ENCODE data around the gene EML6. TPM values are rescaled to one million over a fixed set of nuclear protein-coding genes. Genes with fewer than 3 reads are reported as not detected.

The EML6 gene
- total RNA-seq, 1 donor from 2014 or later = 0.39 TPM

DNA sequence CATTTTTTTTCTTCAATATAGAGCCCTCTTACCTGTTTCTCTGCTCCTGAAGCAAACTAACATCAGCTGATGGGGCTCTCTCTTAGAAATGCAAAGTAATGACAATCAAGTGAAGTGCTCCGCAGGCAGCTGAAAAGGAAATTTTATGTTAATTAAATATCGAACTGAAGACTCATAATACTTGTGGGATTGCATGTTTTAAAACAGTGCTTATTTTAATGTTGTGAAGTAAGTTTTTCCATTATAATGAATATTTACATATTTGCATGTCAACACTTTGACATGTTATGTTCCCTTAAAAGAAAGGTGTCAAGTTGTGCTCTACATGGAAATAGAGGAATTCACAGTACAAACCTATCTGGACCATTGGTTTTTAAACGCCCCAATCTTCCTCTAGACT, 97.1 kb downstream of the EML6 start:
- no peak overlapping the region for H3K27ac Mint-ChIP-seq
- H3K4me2 ChIP-seq = no peak overlapping the region
- H3K27me3 Mint-ChIP-seq (ENCODE audit: insufficient read depth, low read depth) = no peaks in the 10 kb centered on the region

DNA sequence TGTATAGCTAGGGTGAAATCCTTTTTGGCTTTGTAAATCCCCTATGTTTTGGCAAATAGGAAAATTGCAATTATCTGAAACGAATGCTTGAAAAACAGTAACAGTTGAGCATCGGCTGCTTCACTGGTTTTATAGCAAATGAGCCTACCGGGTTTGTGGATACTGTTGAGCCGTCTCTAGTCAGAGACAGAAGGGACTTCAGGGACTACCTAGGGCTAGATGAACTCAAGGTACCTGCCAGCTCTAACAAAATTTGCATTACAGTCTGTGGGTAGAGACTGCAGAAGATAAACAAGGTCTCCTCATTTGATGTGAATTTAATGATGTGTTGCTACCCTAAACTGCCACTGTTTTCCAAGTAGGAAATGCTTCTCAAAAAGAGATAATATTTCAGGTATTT, 101.1 kb downstream of the EML6 start:
- Mint-ChIP-seq H3K4me1 (no peaks in the 10 kb centered on the region), H3K36me3 (no peaks in the 10 kb centered on the region), H3K4me3 (no peak overlapping the region), H3K9me3 (no peaks in the 10 kb centered on the region), H3K27ac (no peak overlapping the region), H3K27me3 (ENCODE audit: insufficient read depth, low read depth) (no peaks in the 10 kb centered on the region)
- no peaks in the 10 kb centered on the region for H3K27me3 ChIP-seq
- no peak overlapping the region for H3K9ac ChIP-seq
- no peaks in the 10 kb centered on the region for H3K9me3 ChIP-seq (ENCODE audit: low read depth)
- H2AFZ ChIP-seq (replicated peaks) = no peak overlapping the region
- no peak overlapping the region for H3K4me3 ChIP-seq
- no peaks in the 10 kb centered on the region for H3K79me2 ChIP-seq (ENCODE audit: low read depth)
- TF ChIP-seq EZH2 (IDR thresholded peaks at IDR 0.05) = no peak
- no peak for TF ChIP-seq CTCF (IDR thresholded peaks at IDR 0.05)
- no peak for TF ChIP-seq EZH2phosphoT487 (IDR thresholded peaks at IDR 0.05)
- H3K27ac ChIP-seq = no peak overlapping the region
- no peak for DNase-seq (ENCODE audit: low spot score)
- no peaks in the 10 kb centered on the region for H3K4me1 ChIP-seq
- H3K36me3 ChIP-seq = no peaks in the 10 kb centered on the region
- H4K20me1 ChIP-seq (ENCODE audit: low read depth) = no peaks in the 10 kb centered on the region
- no peak overlapping the region for H3K4me2 ChIP-seq
- H3F3A ChIP-seq (ENCODE audit: low read depth) = no peaks in the 10 kb centered on the region

More for the DNA sequence above, 97.1 kb downstream of the EML6 start:
- TF ChIP-seq EZH2 (IDR thresholded peaks at IDR 0.05) = no peak
- TF ChIP-seq CTCF (IDR thresholded peaks at IDR 0.05) = no peak
- no peak for TF ChIP-seq EZH2phosphoT487 (IDR thresholded peaks at IDR 0.05)
- Mint-ChIP-seq H3K4me3 (no peak overlapping the region), H3K9me3 (no peaks in the 10 kb centered on the region), H3K4me1 (no peaks in the 10 kb centered on the region), H3K36me3 (no peaks in the 10 kb centered on the region)
- no peaks in the 10 kb centered on the region for H3K79me2 ChIP-seq (ENCODE audit: low read depth)
- no peak for DNase-seq (ENCODE audit: low spot score)
- no peaks in the 10 kb centered on the region for H3K27me3 ChIP-seq
- H3K9ac ChIP-seq = no peak overlapping the region
- no peak overlapping the region for H3K4me3 ChIP-seq
- no peaks in the 10 kb centered on the region for H3K9me3 ChIP-seq (ENCODE audit: low read depth)
- no peaks in the 10 kb centered on the region for H3K36me3 ChIP-seq
- H3K27ac ChIP-seq = no peak overlapping the region
- H2AFZ ChIP-seq (replicated peaks) = no peak overlapping the region
- no peaks in the 10 kb centered on the region for H4K20me1 ChIP-seq (ENCODE audit: low read depth)
- H3F3A ChIP-seq (ENCODE audit: low read depth) = no peaks in the 10 kb centered on the region
- H3K4me1 ChIP-seq = no peaks in the 10 kb centered on the region

DNA sequence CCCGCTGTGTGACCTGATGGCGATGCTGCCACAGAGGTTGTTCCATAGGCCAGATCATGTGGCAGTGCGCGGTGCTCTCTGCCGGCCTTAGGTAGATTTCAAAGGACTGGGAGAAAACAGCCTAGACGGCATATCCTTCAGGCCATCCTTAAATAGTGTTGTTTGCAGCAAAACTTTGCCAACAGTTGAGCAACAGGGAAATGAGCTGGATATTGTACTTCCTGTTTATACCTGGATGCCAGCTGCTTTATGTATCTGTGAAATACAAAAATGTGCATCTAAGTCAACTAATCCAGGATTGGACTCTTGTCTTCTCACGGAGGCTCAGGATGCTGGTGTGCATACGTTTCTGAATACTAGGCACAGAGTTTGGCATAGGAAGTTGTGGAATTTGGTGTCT, 107.1 kb downstream of the EML6 start:
- no peaks in the 10 kb centered on the region for H3K27me3 Mint-ChIP-seq (ENCODE audit: insufficient read depth, low read depth)
- no peak overlapping the region for H3K9ac ChIP-seq
- H2AFZ ChIP-seq (replicated peaks) = no peak overlapping the region
- H3K9me3 Mint-ChIP-seq = no peaks in the 10 kb centered on the region
- no peaks in the 10 kb centered on the region for H3K36me3 ChIP-seq
- H3F3A ChIP-seq (ENCODE audit: low read depth) = no peaks in the 10 kb centered on the region
- H3K36me3 Mint-ChIP-seq = no peaks in the 10 kb centered on the region
- H3K27me3 ChIP-seq = no peaks in the 10 kb centered on the region
- H3K4me3 Mint-ChIP-seq = no peak overlapping the region
- H3K27ac Mint-ChIP-seq = no peak overlapping the region
- TF ChIP-seq CTCF (IDR thresholded peaks at IDR 0.05) (no peak), EZH2 (IDR thresholded peaks at IDR 0.05) (no peak), EZH2phosphoT487 (IDR thresholded peaks at IDR 0.05) (no peak)
- no peak overlapping the region for H3K27ac ChIP-seq
- no peak for DNase-seq (ENCODE audit: low spot score)
- H3K4me1 Mint-ChIP-seq = peaks cover under 1% of the 10 kb centered on the region
- no peaks in the 10 kb centered on the region for H4K20me1 ChIP-seq (ENCODE audit: low read depth)
- no peak overlapping the region for H3K4me2 ChIP-seq
- H3K4me3 ChIP-seq = no peak overlapping the region
- H3K9me3 ChIP-seq (ENCODE audit: low read depth) = no peaks in the 10 kb centered on the region
- H3K4me1 ChIP-seq = no peaks in the 10 kb centered on the region
- H3K79me2 ChIP-seq (ENCODE audit: low read depth) = no peaks in the 10 kb centered on the region
